22Rv1 (cell line): Measurements from ENCODE around the gene NCOA1.

Experiments
- H3K27ac ChIP-seq: fragments of 450-650 bp; 2 replicates; pipeline ENCODE4 v1.5.1; 2017
- ZFX ChIP-seq: fragments of 450-650 bp; IDR thresholded peaks from 2 replicates; pipeline ENCODE4 v1.6.1; 2017; ENCODE audit warnings: antibody characterized with exemption, borderline replicate concordance
- TF ChIP-seq, protein P1 (sequence below): fragments of 450-650 bp; IDR thresholded peaks from 2 replicates; pipeline ENCODE4 v1.5.1; 2017; ENCODE audit warnings: mild to moderate bottlenecking

The NCOA1 gene

DNA sequence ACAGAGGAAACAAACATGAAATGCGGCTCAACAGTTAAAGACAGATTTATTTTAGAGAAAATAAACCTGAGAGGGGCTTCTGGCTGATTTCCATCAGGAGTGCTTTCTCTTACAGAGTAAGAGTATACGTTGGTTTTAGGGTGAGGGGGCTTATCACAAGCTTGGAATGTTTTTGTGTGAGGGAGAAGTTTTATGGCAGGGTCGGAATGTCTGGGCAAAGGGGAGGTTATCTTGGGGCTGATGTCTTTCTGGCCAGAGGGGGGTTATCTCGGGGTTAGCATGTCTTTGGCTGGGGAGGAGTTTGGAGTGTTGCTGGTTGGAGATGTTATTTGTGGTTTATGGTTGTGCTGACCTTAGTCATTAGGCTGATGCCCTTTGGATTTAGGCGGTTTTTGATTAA lies 280.0 kb downstream of the NCOA1 start:
- TF ChIP-seq, protein P1, sequence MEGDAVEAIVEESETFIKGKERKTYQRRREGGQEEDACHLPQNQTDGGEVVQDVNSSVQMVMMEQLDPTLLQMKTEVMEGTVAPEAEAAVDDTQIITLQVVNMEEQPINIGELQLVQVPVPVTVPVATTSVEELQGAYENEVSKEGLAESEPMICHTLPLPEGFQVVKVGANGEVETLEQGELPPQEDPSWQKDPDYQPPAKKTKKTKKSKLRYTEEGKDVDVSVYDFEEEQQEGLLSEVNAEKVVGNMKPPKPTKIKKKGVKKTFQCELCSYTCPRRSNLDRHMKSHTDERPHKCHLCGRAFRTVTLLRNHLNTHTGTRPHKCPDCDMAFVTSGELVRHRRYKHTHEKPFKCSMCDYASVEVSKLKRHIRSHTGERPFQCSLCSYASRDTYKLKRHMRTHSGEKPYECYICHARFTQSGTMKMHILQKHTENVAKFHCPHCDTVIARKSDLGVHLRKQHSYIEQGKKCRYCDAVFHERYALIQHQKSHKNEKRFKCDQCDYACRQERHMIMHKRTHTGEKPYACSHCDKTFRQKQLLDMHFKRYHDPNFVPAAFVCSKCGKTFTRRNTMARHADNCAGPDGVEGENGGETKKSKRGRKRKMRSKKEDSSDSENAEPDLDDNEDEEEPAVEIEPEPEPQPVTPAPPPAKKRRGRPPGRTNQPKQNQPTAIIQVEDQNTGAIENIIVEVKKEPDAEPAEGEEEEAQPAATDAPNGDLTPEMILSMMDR: no peak
- no peak for TF ChIP-seq ZFX
- no peak overlapping the region for H3K27ac ChIP-seq

DNA sequence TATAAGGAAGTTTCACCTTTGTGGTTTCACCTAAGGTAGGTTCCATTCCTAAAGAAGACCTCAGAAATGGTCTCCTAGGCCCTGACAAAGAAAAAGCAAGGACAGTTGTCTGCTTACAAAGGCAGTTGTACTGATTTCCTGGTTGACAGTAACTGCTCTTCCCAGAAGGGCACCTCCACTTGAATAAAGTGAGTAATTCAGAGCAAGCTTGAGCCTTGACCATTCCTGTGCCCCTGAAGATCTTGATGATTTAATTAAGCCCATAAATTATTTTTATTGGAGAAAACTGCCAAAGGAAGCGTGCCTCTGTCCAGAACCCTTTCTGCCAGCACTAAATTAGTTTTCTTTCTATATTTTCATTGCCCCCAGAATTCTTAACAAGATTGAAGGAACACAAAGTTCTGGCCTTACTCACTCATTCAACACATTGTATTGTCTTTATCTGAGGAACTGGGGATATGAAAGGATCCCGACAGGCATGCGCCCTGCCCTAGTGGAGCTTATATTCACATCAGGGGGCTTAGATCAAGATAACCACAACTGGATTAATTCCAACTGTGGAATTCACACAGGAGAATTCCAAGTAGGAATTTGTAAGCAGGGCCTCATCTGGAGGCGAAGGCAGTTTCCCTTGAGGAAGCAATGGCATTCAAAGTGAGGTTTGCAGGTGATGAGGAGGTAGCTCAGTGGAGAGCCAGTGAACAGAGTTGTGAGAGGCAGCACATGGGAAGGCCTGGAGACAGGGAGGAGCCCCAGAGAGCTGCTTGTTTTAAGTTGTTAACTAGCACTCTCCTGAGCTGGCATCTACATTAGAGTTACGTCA lies 280.9 kb downstream of the NCOA1 start:
- TF ChIP-seq, protein P1: no peak
- no peak overlapping the region for H3K27ac ChIP-seq

DNA sequence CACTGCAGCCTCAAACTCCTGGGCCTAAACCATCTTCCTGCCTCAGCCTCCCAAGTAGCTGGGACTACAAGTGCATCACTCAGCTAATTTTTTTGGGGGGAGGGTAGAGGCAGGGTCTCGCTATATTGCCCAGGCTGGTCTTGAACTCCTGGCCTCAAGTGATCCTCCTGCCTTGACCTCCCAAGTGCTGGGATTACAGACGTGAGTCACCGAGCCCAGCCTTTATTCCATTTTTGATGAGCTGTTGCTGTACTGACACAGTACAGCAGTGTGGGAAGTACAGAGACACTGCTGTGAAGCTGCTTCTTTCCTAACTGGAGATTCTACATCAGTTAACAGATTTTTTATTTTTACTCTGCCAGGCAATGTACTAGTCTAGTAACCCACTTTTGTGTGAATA lies 283.3 kb downstream of the NCOA1 start:
- no peak for TF ChIP-seq ZFX
- TF ChIP-seq, protein P1: no peak
- H3K27ac ChIP-seq: no peak overlapping the region

DNA sequence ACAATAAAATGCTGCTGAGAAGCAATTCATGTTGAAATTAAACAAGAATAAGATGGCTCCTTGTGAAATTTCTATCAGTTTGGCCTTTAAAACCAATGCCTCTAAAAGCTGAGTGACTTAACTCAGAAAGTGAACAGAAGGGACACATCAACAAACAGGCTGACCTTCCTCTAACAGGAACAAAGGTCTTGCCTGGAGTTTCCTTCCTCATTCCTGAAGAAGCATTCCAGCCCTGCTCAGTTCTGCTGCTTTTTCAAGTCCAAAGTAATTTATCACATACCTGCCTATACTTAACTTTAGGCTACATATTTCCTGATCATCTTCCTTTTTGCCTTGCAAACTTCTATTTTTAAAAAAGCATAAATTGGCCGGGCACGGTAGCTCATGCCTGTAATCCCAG lies 288.1 kb downstream of the NCOA1 start:
- no peak for TF ChIP-seq ZFX
- TF ChIP-seq, protein P1: no peak
- H3K27ac ChIP-seq: no peak overlapping the region

DNA sequence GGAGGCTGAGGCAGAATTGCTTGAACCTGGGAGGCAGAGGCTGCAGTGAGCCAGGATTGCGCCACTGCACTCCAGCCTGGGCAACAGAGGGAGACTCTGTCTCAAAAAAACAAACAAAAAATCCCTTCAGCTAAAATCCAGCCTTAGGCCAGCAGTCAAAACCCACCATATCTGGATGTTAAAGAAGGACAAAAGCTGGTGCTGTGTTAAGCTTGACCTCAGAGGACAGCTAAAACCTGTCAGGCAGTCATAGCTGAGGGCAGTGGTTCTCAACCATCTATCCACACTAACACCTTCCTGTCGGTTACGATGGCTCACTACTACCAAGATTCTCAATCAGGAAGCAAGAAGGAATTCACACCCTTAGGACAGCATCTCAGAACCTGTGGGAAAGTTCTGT lies 292.6 kb downstream of the NCOA1 start:
- H3K27ac ChIP-seq: no peak overlapping the region
- TF ChIP-seq ZFX: no peak
- TF ChIP-seq, protein P1: no peak

DNA sequence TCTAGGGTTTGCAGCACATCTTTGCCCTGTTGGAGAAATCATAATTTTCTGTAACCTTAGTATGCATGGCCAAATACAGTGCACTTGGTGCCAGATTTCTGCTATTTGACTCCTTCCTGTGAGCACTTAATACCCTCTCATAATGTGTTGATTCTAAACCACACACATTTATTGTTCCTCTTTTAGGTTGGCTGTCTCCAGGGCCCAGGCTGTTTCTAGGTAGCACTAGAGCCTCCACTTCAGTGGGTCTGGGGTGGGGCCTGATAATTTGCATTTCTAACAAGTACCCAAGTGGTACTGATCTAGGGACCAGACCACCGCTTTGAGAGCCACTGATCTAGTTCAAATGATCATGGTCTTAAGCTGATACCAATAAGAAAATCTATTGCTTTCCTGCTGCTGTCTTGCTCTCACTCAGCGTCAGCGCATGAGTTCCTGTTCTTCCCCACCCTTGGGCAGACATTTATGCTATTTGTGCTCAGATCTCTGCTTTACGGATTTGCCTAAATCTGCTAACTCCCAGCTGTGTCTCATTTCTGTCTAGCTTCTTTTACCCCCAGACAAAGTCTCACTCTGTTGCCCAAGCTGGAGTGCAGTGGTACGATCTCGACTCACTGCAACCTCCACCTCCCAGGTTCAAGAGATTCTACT lies 294.7 kb downstream of the NCOA1 start:
- H3K27ac ChIP-seq: no peak overlapping the region
- TF ChIP-seq, protein P1: no peak
- TF ChIP-seq ZFX: no peak

DNA sequence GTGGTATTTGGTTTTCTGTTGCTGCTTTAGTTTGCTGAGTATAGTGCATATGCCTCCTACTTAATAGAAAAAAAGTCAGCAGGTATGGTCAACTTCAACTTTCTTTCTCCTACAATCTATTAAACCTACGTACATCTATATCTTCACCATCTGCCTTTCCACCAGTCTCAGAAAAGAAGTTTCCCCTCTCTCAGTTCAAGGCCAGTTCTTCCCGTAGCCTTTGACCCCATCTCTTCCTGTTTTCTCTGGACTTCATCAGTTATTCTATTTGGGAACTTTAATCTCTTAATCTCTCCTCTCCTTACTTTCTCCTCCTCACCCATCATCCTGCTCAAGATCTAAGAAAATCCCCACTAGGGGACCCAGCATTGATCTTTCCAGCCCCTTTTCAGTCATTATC lies 296.5 kb downstream of the NCOA1 start:
- TF ChIP-seq, protein P1: no peak
- no peak for TF ChIP-seq ZFX

More for the DNA sequence above, 296.5 kb downstream of the NCOA1 start:
- no peak overlapping the region for H3K27ac ChIP-seq
